ENCODE results near the gene CTBP2. TPM values are rescaled to one million over a fixed set of nuclear protein-coding genes. Genes with fewer than 3 reads are reported as not detected.
"Not testable (repeated sequence)": the region's sequence is repeated elsewhere in the genome, so short reads cannot be mapped to it uniquely, and the experiment has no call there.

CTBP2 gene
- total RNA-seq, 2 donors from 2014 or later, result 106 to 172 TPM

GRCh38 chr10:125190946-125191345, 30.6 kb upstream of the CTBP2 start:
- Histone ChIP-seq H3K27ac (no peak overlapping the region), H3K9me3 (no peaks in the 10 kb centered on the region), H3K27me3 (no peaks in the 10 kb centered on the region), H3K9ac (ENCODE audit: low read depth in 2 of 2, low read length in 2 of 2) (no peak overlapping the region), H3K4me3 (no peak overlapping the region), H3K4me1 (no peaks in the 10 kb centered on the region), H3K36me3 (no peaks in the 10 kb centered on the region)
- TF ChIP-seq CTCF (IDR thresholded peaks at IDR 0.05), result no peak
- no peak for DNase-seq
- intact Hi-C loops (cut with DNase I), result no loop called here

- DNase-seq, result no peak
- intact Hi-C loops (cut with DNase I), result no loop called here
- Histone ChIP-seq H3K27ac (no peak overlapping the region), H3K4me3 (no peak overlapping the region), H3K27me3 (no peaks in the 10 kb centered on the region), H3K9ac (ENCODE audit: low read depth in 2 of 2, low read length in 2 of 2) (no peak overlapping the region), H3K9me3 (no peaks in the 10 kb centered on the region), H3K4me1 (no peaks in the 10 kb centered on the region), H3K36me3 (no peaks in the 10 kb centered on the region)
- TF ChIP-seq CTCF (IDR thresholded peaks at IDR 0.05), result no peak
Observed at GRCh38 chr10:125190414-125190813, 30.1 kb upstream of the CTBP2 start.

- intact Hi-C loops (cut with DNase I), result no loop called here
- no peak for TF ChIP-seq CTCF (IDR thresholded peaks at IDR 0.05)
- no peak overlapping the region for H3K9ac ChIP-seq (ENCODE audit: low read depth in 2 of 2, low read length in 2 of 2)
- H3K36me3 ChIP-seq, result no peaks in the 10 kb centered on the region
- no peaks in the 10 kb centered on the region for H3K27me3 ChIP-seq
- no peak overlapping the region for H3K4me3 ChIP-seq
- no peaks in the 10 kb centered on the region for H3K4me1 ChIP-seq
- no peak overlapping the region for H3K27ac ChIP-seq
- H3K9me3 ChIP-seq, result no peaks in the 10 kb centered on the region
- no peak for DNase-seq
Observed at GRCh38 chr10:125189162-125189561, 28.8 kb upstream of the CTBP2 start.

GRCh38 chr10:125187238-125188194, 27.2 kb upstream of the CTBP2 start:
- Histone ChIP-seq H3K27ac (no peak overlapping the region), H3K27me3 (no peaks in the 10 kb centered on the region), H3K4me3 (no peak overlapping the region), H3K36me3 (no peaks in the 10 kb centered on the region), H3K4me1 (no peaks in the 10 kb centered on the region), H3K9ac (ENCODE audit: low read depth in 2 of 2, low read length in 2 of 2) (no peak overlapping the region), H3K9me3 (no peaks in the 10 kb centered on the region)
- no peak for TF ChIP-seq CTCF (IDR thresholded peaks at IDR 0.05)
- intact Hi-C loops (cut with DNase I), result no loop called here
- no peak for DNase-seq

GRCh38 chr10:125186431-125187170, 26.2 kb upstream of the CTBP2 start:
- Histone ChIP-seq H3K9me3 (no peaks in the 10 kb centered on the region), H3K27ac (no peak overlapping the region), H3K36me3 (no peaks in the 10 kb centered on the region), H3K4me3 (no peak overlapping the region), H3K4me1 (no peaks in the 10 kb centered on the region), H3K9ac (ENCODE audit: low read depth in 2 of 2, low read length in 2 of 2) (no peak overlapping the region), H3K27me3 (no peaks in the 10 kb centered on the region)
- TF ChIP-seq CTCF (IDR thresholded peaks at IDR 0.05), result no peak
- intact Hi-C loops (cut with DNase I), result no loop called here
- no peak for DNase-seq

- H3K9ac ChIP-seq (ENCODE audit: low read depth in 2 of 2, low read length in 2 of 2); H3K9me3 ChIP-seq; H3K27me3 ChIP-seq; intact Hi-C loops (cut with DNase I); H3K36me3 ChIP-seq; DNase-seq; H3K4me1 ChIP-seq; H3K27ac ChIP-seq; H3K4me3 ChIP-seq: not testable (repeated sequence)
Observed at GRCh38 chr10:125179107-125179506, 18.7 kb upstream of the CTBP2 start.
